ENCODE measurements around the gene MYBPH.

DNA sequence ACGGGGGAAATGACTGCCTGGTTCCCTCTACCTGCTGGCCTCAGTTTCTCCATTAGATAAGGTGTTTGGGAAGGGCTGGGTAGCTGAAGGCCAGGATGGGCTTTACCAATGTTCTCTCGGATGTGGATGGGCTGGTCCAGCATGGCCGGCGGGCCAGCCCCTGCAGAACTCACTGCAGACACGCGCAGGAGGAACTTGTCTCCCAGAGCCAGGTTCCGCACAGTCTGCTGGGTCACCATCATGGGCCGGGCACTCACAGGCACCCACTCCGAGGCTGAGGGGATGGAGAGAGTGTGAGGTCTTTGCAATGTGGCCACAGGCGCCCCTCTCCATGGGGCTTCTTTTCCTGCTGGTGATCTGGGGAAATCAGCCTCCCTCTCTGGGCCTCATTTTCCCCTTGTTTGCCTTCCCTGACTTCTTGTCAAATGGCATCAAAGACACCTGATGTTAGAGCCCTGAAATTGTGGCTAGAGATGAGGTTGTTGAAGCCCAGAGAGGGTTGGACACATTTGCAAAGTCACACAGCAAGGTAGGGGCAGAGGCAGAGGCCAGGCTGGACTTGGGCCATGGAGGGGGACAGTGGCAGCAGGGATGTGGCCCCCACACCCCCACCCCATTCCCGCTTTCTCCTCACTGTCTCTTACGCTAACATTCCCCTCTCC is 1.2 kb downstream of the MYBPH start:
- no peak for TF ChIP-seq CTCF (IDR thresholded peaks at IDR 0.05)
- no peak for TF ChIP-seq POLR2A (IDR thresholded peaks at IDR 0.05)
